Epithelial cell of esophagus (primary cell): ENCODE data around the gene OTULINL.

Source experiments
- DNase-seq: peaks from one replicate; pipeline ENCODE4 v3.0.0; 2010; ENCODE audit warnings: low read depth
- H3K4me3 ChIP-seq: 2 replicates; pipeline ENCODE4 v1.5.1; 2011; ENCODE audit warnings: mild to moderate bottlenecking, low read length, control low read depth
- CTCF ChIP-seq: IDR thresholded peaks from 2 replicates; pipeline ENCODE4 v1.5.1; 2011; ENCODE audit warnings: low read depth, mild to moderate bottlenecking, low read length, control low read depth, inconsistent platforms; ENCODE audit not compliant: insufficient read depth; ENCODE audit errors: missing control alignments

Gene OTULINL

DNA sequence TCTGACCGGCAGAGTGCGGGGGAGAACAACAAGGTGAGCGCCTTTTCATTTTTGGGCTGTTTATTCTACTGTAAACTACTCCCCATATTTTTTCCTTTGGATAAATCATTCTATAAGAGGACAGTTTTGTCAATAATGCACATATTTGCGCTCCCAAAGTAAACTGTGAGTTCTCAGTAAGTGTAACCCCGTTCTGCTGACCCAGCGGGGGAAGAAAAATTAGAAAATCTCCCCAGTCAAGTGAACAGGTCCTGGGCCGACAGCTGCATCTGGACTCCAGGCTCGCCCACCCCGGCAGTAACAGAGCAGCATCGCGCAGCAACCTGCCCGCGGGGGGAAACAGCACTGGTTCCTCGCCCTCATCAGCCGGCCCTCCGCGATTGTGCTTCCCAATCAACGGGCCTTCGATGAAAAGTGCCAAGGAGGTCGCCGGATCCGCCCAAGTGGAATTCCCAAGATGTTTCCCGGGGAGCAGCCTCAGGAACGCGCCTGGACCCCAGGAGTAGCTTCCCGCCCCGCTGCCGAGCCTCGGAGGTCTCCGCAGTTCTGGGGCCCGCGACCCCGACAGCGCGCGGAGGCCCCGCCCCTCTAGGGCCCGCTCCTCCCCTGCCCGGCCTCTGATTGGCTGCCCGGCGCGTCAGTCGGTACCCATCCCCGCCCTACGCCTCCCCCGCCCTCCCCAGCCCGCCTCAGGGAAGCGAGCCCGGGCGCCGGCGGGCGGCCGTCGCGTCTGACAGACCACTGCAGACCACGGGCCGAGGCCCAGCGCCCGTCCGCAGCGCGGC, at the start of gene OTULINL:
Gene OTULINL, plus strand, starts transcription at position 687 of the 785 bp plus-strand sequence. CDS start 103 bp downstream, outside the sequence.
- peak within 1 kb of the TSS; percentile 46 for H3K4me3 ChIP-seq
- TF ChIP-seq CTCF: no peak
- peak; percentile 67 for DNase-seq

DNA sequence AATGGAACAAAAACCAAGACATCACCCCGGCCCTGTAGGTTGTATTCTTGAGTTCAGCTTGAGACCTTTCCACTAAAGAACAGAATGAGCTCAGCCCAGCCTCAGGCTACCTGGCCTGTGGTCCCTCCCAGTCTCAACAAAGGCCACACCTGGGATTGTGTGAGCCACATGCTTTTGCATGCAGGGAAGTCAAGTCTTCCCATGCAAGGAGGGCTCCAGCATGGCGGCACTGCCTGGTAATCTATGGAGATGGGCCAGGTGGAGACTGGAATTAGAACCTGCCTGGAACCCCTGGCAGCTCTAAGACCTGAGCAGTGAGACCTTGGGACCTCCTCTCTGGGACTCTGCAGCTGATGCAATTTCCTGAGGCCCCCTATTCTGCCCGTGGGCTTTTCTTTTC, 49.4 kb upstream of the OTULINL start:
- peak; percentile 46 for DNase-seq
- TF ChIP-seq CTCF: no peak
- H3K4me3 ChIP-seq: no peak overlapping the region

DNA sequence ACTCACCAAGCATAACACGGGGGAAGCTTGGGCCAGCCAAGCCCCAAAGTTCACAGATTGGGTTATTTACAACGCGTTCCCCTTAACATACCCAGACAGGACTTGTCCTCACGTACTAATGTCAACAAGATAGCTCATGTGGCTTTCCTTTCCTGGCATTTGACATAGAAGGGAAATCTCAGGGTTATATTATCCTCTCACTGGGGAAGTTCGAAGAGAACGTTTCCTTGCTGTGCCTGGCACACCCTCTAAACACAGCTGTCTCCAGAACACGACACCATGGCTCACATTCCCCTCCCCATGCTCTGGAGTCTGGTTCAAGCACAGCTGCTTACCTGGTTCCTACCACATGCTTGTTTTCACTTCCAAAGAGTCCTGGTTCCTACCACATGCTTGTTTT, 46.8 kb upstream of the OTULINL start:
- no peak overlapping the region for H3K4me3 ChIP-seq
- no peak for DNase-seq
- TF ChIP-seq CTCF: no peak

DNA sequence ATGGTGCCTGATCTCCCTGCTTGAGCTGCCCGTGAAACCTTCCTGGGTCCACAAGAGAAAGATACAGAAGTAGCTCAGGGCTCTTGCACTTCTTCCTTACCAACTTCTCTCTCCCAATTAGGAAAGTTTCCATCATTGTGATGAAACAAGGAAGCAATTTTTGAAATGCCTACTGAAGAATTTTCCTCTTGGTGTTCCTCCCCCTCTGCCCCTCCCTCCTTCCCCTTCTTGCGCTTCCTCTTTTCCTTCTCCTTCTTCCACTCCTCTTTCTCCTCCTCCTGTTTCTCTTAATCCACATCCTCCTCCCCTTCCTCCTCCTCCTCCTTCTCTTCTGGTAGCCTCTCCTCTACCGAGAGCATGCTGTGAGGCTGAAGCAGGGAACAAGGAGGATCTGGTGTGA, 36.3 kb upstream of the OTULINL start:
- DNase-seq: peak; percentile 5
- no peak for TF ChIP-seq CTCF
- H3K4me3 ChIP-seq: no peak overlapping the region

GRCh38 chr5:14545862-14546261, 35.7 kb upstream of the OTULINL start:
- TF ChIP-seq CTCF: no peak
- DNase-seq: no peak
- no peak overlapping the region for H3K4me3 ChIP-seq

DNA sequence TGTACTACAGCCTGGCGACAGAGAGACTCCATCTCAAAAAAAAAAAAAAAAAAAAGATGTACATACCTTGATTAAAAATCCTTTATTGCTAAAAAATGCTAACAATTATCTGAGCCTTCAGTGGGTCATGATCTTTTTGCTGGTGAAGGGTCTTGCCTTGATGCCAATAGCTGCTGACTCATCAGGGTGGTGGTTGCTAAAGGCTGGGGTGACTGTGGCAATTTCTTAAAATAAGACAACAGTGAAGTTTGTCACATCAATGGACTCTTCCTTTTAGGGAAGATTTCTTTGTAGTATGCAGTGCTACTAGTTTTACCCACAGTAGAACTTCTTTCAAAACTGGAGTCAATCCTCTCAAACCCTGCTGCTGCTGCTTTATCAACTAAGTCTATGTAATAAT, 33.9 kb upstream of the OTULINL start:
- no peak for TF ChIP-seq CTCF
- no peak for DNase-seq
- no peak overlapping the region for H3K4me3 ChIP-seq

GRCh38 chr5:14551211-14551610, 30.4 kb upstream of the OTULINL start:
- no peak for TF ChIP-seq CTCF
- no peak overlapping the region for H3K4me3 ChIP-seq
- DNase-seq: no peak
